Mesenchymal stem cell (in vitro differentiated cells and primary cell): ENCODE measurements around the gene NCOA1.

Experiments
- DNase-seq: peaks from one replicate; pipeline ENCODE4 v3.0.0-alpha.2; 2013
- H2AFZ ChIP-seq: one replicate; pipeline ENCODE4 v1.6.1; 2013; ENCODE audit warnings: low read depth, mild to moderate bottlenecking, control low read depth, inconsistent platforms, low read length, moderate library complexity
- H2AK5ac ChIP-seq: 2 replicates; pipeline ENCODE4 v1.6.1; 2013; ENCODE audit warnings: low read length, moderate library complexity, mild to moderate bottlenecking, inconsistent platforms; ENCODE audit not compliant: severe bottlenecking
- H2BK120ac ChIP-seq: one replicate; pipeline ENCODE4 v1.6.1; 2013; ENCODE audit warnings: low read depth, mild to moderate bottlenecking, inconsistent platforms, low read length, moderate library complexity
- H2BK12ac ChIP-seq, 2 experiments: one replicate each; pipeline ENCODE4 v1.6.1; 2013; ENCODE audit warnings: inconsistent platforms in 2 of 2, low read length in 2 of 2, mild to moderate bottlenecking in 2 of 2, moderate library complexity in 2 of 2, control low read depth in 1 of 2
- H2BK15ac ChIP-seq: one replicate; pipeline ENCODE4 v1.6.1; 2013; ENCODE audit warnings: mild to moderate bottlenecking, low read depth, inconsistent platforms; ENCODE audit not compliant: poor library complexity, severe bottlenecking
- H2BK5ac ChIP-seq: 2 replicates; pipeline ENCODE4 v1.6.1; 2013; ENCODE audit warnings: low read depth, mild to moderate bottlenecking, low read length, control low read depth, inconsistent platforms; ENCODE audit not compliant: poor library complexity, severe bottlenecking
- H3K14ac ChIP-seq, 2 experiments: one replicate each; pipeline ENCODE4 v1.6.1; 2013; ENCODE audit warnings: inconsistent platforms in 2 of 2, low read length in 2 of 2, control low read depth in 1 of 2, mild to moderate bottlenecking in 1 of 2, moderate library complexity in 1 of 2
- H3K18ac ChIP-seq, 2 experiments: one replicate each; pipeline ENCODE4 v1.6.1; 2013; ENCODE audit warnings: inconsistent platforms in 2 of 2, low read length in 2 of 2, control low read depth in 1 of 2, low read depth in 1 of 2, mild to moderate bottlenecking in 1 of 2
- H3K23ac ChIP-seq, 2 experiments: one replicate each; pipeline ENCODE4 v1.6.1; 2013; ENCODE audit warnings: inconsistent platforms in 2 of 2, low read length in 2 of 2, mild to moderate bottlenecking in 2 of 2, moderate library complexity in 2 of 2, control low read depth in 1 of 2
- H3K27ac ChIP-seq: 2 replicates; pipeline ENCODE4 v1.5.1; 2013; ENCODE audit warnings: mild to moderate bottlenecking, moderate library complexity, low read length, control low read depth, inconsistent platforms; ENCODE audit not compliant: poor library complexity, severe bottlenecking
- H3K27me3 ChIP-seq, 2 experiments: 2 replicates each; pipeline versions ENCODE4 v1.6.1 to v1.7.0; 2013; ENCODE audit warnings: low read length in 2 of 2, mild to moderate bottlenecking in 2 of 2, moderate library complexity in 2 of 2, control low read depth in 1 of 2, inconsistent platforms in 1 of 2; ENCODE audit not compliant: control insufficient read depth in 1 of 2, insufficient read depth in 1 of 2
- H3K36me3 ChIP-seq, 2 experiments: 2 replicates each; pipeline versions ENCODE4 v1.6.1 to v1.7.0; 2013; ENCODE audit warnings: low read length in 2 of 2, control low read depth in 1 of 2, inconsistent platforms in 1 of 2, low read depth in 1 of 2, mild to moderate bottlenecking in 1 of 2; ENCODE audit not compliant: insufficient read depth in 2 of 2, control insufficient read depth in 1 of 2
- H3K4ac ChIP-seq, 2 experiments: one replicate each; pipeline ENCODE4 v1.6.1; 2013; ENCODE audit warnings: inconsistent platforms in 2 of 2, low read length in 2 of 2, mild to moderate bottlenecking in 2 of 2, moderate library complexity in 2 of 2, control low read depth in 1 of 2, low read depth in 1 of 2
- H3K4me1 ChIP-seq: 2 replicates; pipeline ENCODE4 v1.6.1; 2013; ENCODE audit warnings: low read depth, low read length, control low read depth; ENCODE audit not compliant: control insufficient read depth, insufficient read depth
- H3K4me2 ChIP-seq: 2 replicates; pipeline ENCODE4 v1.6.1; 2013; ENCODE audit warnings: low read length, mild to moderate bottlenecking, inconsistent platforms; ENCODE audit not compliant: poor library complexity, severe bottlenecking
- H3K4me3 ChIP-seq, 2 experiments: 2 replicates each; pipeline versions ENCODE4 v1.5.1 to v1.7.0; 2013; ENCODE audit warnings: low read length in 2 of 2, mild to moderate bottlenecking in 2 of 2, control low read depth in 1 of 2, low read depth in 1 of 2; ENCODE audit not compliant: insufficient read depth in 1 of 2
- H3K79me1 ChIP-seq: replicated peaks from 2 replicates; pipeline ENCODE4 v1.6.1; 2013; ENCODE audit warnings: mild to moderate bottlenecking, control low read depth, low read length, inconsistent platforms; ENCODE audit not compliant: poor library complexity, severe bottlenecking
- H3K9ac ChIP-seq: 2 replicates; pipeline ENCODE4 v1.7.0; 2013; ENCODE audit warnings: mild to moderate bottlenecking, low read length, moderate library complexity
- H3K9me3 ChIP-seq: 2 replicates; pipeline ENCODE4 v1.7.0; 2013; ENCODE audit warnings: mild to moderate bottlenecking, low read length; ENCODE audit not compliant: control insufficient read depth
- H4K8ac ChIP-seq: one replicate; pipeline ENCODE4 v1.6.1; 2013; ENCODE audit warnings: inconsistent platforms, mild to moderate bottlenecking, low read length, moderate library complexity
- H4K91ac ChIP-seq: one replicate; pipeline ENCODE4 v1.6.1; 2013; ENCODE audit warnings: mild to moderate bottlenecking, low read length, inconsistent platforms
- WGBS: methylation state at CpG from one replicate; pipeline ENCODE4 v1.1.7; 2013; ENCODE audit warnings: mixed read lengths; 5-methylcytosine and 5-hydroxymethylcytosine counted together

The NCOA1 gene

DNA sequence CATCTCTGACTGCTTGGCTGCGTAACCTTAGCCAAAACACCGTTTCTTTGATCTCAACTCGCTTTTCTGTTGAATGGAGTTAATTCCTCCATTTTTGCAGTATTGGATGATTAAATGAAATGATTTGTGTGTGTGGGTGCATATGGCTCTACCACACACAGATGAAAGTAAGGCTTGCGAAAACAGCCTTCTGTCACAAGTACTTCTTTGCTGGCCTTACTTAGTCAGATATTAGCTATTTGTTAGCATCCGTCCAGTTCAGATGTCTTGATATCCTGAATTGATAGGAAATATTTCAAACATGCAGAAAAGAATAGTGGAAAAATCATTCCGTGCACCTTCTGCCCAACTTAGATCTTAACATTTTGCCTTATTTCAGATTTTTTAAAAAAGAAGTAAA, 21.8 kb downstream of the NCOA1 start:
- Histone ChIP-seq H3K79me1 (peaks cover 10% of the 10 kb centered on the region), H3K18ac (no peak overlapping the region), H3K23ac (no peak overlapping the region), H3K14ac (no peak overlapping the region), H2BK120ac (no peak overlapping the region), H3K27me3 (no peaks in the 10 kb centered on the region), H3K4ac (no peak overlapping the region), H3K36me3 (no peaks in the 10 kb centered on the region), H2BK15ac (no peak overlapping the region), H3K27ac (no peak overlapping the region), H4K91ac (no peak overlapping the region), H3K4me1 (no peaks in the 10 kb centered on the region), H3K9me3 (no peaks in the 10 kb centered on the region), H2BK5ac (no peak overlapping the region), H3K9ac (peak overlapping the region; percentile 4), H4K8ac (no peak overlapping the region), H2BK12ac (no peak overlapping the region), H2AK5ac (no peak overlapping the region), H2AFZ (no peak overlapping the region), H3K4me2 (no peak overlapping the region), H3K4me3 (peak overlapping the region in 1 of 2 experiments; percentile 38)
- DNase-seq: no peak
- 99% methylated on average over 4 of the region's 6 CpGs for WGBS

DNA sequence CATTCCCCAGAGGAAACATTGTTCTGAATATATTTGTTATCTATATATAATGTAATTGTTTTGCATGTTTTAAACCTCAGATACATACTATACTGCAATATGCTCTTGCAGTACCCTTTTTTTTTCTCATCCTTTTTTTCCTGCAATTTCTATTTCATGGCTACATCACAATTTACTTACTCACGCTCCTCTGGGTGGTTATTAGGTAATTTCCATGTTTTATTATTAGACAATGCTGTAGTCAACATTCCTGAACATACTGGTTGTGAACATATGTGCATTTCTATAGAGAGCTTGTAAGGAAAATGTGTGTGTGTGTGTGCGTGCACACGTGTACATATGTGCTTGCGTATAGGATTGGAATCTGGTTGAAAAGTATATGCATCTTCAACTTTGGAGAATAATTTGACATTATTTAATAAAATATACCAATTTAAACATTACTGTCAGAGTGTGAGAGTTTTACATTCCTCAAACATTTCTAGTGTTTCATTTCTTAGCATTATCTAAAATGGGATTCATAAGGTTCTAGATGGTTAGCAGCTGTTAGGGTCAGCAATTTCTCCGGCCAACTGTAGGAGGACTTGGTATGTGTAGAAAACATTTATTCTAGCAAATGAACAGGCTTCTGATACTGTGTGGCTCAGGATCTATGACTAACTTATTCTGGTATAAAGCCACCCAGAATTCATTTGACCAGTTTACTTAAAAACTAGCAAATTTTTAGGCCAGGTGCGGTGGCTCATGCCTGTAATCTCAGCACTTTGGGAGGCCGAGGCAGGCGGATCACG, 22.4 kb downstream of the NCOA1 start:
- peak overlapping the region in 1 of 2 experiments; percentile 38 for H3K4me3 ChIP-seq
- H3K4ac ChIP-seq: no peak overlapping the region
- no peak overlapping the region for H2AFZ ChIP-seq
- no peak overlapping the region for H3K4me2 ChIP-seq
- no peak overlapping the region for H3K14ac ChIP-seq
- no peaks in the 10 kb centered on the region for H3K27me3 ChIP-seq
- H3K36me3 ChIP-seq: no peaks in the 10 kb centered on the region
- H3K9me3 ChIP-seq: no peaks in the 10 kb centered on the region
- no peak overlapping the region for H2BK12ac ChIP-seq
- H3K79me1 ChIP-seq: peaks cover 10% of the 10 kb centered on the region
- H2BK5ac ChIP-seq: no peak overlapping the region
- no peak overlapping the region for H4K91ac ChIP-seq
- H3K4me1 ChIP-seq: no peaks in the 10 kb centered on the region
- H3K18ac ChIP-seq: no peak overlapping the region
- H3K9ac ChIP-seq: peak overlapping the region; percentile 27
- no peak overlapping the region for H3K23ac ChIP-seq
- H2BK120ac ChIP-seq: no peak overlapping the region
- WGBS: 99% methylated on average over 8 of the region's 9 CpGs
- no peak overlapping the region for H2AK5ac ChIP-seq
- no peak overlapping the region for H3K27ac ChIP-seq
- H4K8ac ChIP-seq: no peak overlapping the region
- DNase-seq: no peak
- no peak overlapping the region for H2BK15ac ChIP-seq

GRCh38 chr2:24514820-24515219, 23.8 kb downstream of the NCOA1 start:
- WGBS: 80% methylated on average over 1 of the region's 2 CpGs
- no peaks in the 10 kb centered on the region for H3K27me3 ChIP-seq

GRCh38 chr2:24515335-24515734, 24.3 kb downstream of the NCOA1 start:
- no peak overlapping the region for H2AFZ ChIP-seq
- H4K8ac ChIP-seq: no peak overlapping the region
- no peak overlapping the region for H2AK5ac ChIP-seq
- 77% methylated on average over 2 of the region's 2 CpGs for WGBS
- no peaks in the 10 kb centered on the region for H3K4me1 ChIP-seq
- no peak overlapping the region for H3K14ac ChIP-seq
- H3K9me3 ChIP-seq: no peaks in the 10 kb centered on the region
- H2BK5ac ChIP-seq: no peak overlapping the region
- no peak for DNase-seq
- H3K36me3 ChIP-seq: no peaks in the 10 kb centered on the region
- no peak overlapping the region for H4K91ac ChIP-seq
- H3K4me2 ChIP-seq: no peak overlapping the region
- H3K4ac ChIP-seq: no peak overlapping the region
- H2BK15ac ChIP-seq: no peak overlapping the region
- H2BK120ac ChIP-seq: no peak overlapping the region
- no peak overlapping the region for H3K4me3 ChIP-seq
- H3K27me3 ChIP-seq: no peaks in the 10 kb centered on the region
- H3K23ac ChIP-seq: no peak overlapping the region
- H3K18ac ChIP-seq: no peak overlapping the region
- H3K9ac ChIP-seq: no peak overlapping the region
- H2BK12ac ChIP-seq: no peak overlapping the region
- no peak overlapping the region for H3K27ac ChIP-seq
- peaks cover 9% of the 10 kb centered on the region for H3K79me1 ChIP-seq

More at GRCh38 chr2:24514820-24515219, 23.8 kb downstream of the NCOA1 start:
- no peak overlapping the region for H3K23ac ChIP-seq
- no peak overlapping the region for H4K91ac ChIP-seq
- no peak overlapping the region for H2BK15ac ChIP-seq
- H3K4me1 ChIP-seq: no peaks in the 10 kb centered on the region
- no peak overlapping the region for H3K27ac ChIP-seq
- no peak overlapping the region for H4K8ac ChIP-seq
- no peak overlapping the region for H2BK5ac ChIP-seq
- H3K18ac ChIP-seq: no peak overlapping the region
- no peak overlapping the region for H3K14ac ChIP-seq
- H3K9ac ChIP-seq: no peak overlapping the region
- no peak overlapping the region for H2BK120ac ChIP-seq
- H2BK12ac ChIP-seq: no peak overlapping the region
- no peaks in the 10 kb centered on the region for H3K9me3 ChIP-seq
- H3K4ac ChIP-seq: no peak overlapping the region
- H3K4me2 ChIP-seq: no peak overlapping the region
- DNase-seq: no peak
- H3K4me3 ChIP-seq: no peak overlapping the region
- H2AK5ac ChIP-seq: no peak overlapping the region
- H3K79me1 ChIP-seq: peaks cover 13% of the 10 kb centered on the region
- H2AFZ ChIP-seq: no peak overlapping the region
- H3K36me3 ChIP-seq: no peaks in the 10 kb centered on the region
